ENCODE measurements around the gene ZFPL1.
A peak's percentile ranks its signal among the peaks of the same experiment; 100 is the strongest.

ZFPL1 gene

GRCh38 chr11:65095974-65096806, 12.2 kb downstream of the ZFPL1 start, which contains the start of gene VPS51:
Gene VPS51 (plus strand): TSS chr11:65096214. CDS start chr11:65096251, 37 bp downstream.
- peak; percentile 92 for DNase-seq

GRCh38 chr11:65096926-65097325, 12.9 kb downstream of the ZFPL1 start:
- no peak for DNase-seq

GRCh38 chr11:65100674-65101350, 16.8 kb downstream of the ZFPL1 start:
- no peak for DNase-seq

- DNase-seq: no peak
Observed at GRCh38 chr11:65102142-65103095, 18.4 kb downstream of the ZFPL1 start.

- no peak for DNase-seq
Observed at GRCh38 chr11:65103476-65103875, 19.5 kb downstream of the ZFPL1 start.

- no peak for DNase-seq
Observed at GRCh38 chr11:65104628-65105027, 20.6 kb downstream of the ZFPL1 start.

- DNase-seq: no peak
Observed at GRCh38 chr11:65107078-65107477, 23.1 kb downstream of the ZFPL1 start.

- no peak for DNase-seq
Observed at GRCh38 chr11:65107751-65108468, 23.9 kb downstream of the ZFPL1 start.

- DNase-seq: peak; percentile 21
Observed at GRCh38 chr11:65108469-65109123, 24.6 kb downstream of the ZFPL1 start.

GRCh38 chr11:65109231-65110198, 25.5 kb downstream of the ZFPL1 start:
- DNase-seq: peak; percentile 25

GRCh38 chr11:65110354-65110861, 26.4 kb downstream of the ZFPL1 start:
- peak; percentile 91 for DNase-seq

- DNase-seq: peak; percentile 30
Observed at GRCh38 chr11:65111159-65111743, 27.2 kb downstream of the ZFPL1 start.

GRCh38 chr11:65111744-65112545, 27.9 kb downstream of the ZFPL1 start, which contains the start of gene TM7SF2:
Gene TM7SF2 (plus strand): TSS chr11:65111872. CDS start chr11:65112016, 144 bp downstream.
- DNase-seq: peak; percentile 94

GRCh38 chr11:65112546-65113360, 28.7 kb downstream of the ZFPL1 start:
- peak; percentile 65 for DNase-seq

GRCh38 chr11:65113361-65113756, 29.3 kb downstream of the ZFPL1 start:
- DNase-seq: peak; percentile 33

GRCh38 chr11:65113839-65114238, 29.8 kb downstream of the ZFPL1 start:
- DNase-seq: peak; percentile 16

GRCh38 chr11:65114538-65115171, 30.6 kb downstream of the ZFPL1 start:
- DNase-seq: peak; percentile 26

Data from femur (tissue), 1 donor.